ENCODE measurements around the gene IFITM5.

IFITM5 gene

DNA sequence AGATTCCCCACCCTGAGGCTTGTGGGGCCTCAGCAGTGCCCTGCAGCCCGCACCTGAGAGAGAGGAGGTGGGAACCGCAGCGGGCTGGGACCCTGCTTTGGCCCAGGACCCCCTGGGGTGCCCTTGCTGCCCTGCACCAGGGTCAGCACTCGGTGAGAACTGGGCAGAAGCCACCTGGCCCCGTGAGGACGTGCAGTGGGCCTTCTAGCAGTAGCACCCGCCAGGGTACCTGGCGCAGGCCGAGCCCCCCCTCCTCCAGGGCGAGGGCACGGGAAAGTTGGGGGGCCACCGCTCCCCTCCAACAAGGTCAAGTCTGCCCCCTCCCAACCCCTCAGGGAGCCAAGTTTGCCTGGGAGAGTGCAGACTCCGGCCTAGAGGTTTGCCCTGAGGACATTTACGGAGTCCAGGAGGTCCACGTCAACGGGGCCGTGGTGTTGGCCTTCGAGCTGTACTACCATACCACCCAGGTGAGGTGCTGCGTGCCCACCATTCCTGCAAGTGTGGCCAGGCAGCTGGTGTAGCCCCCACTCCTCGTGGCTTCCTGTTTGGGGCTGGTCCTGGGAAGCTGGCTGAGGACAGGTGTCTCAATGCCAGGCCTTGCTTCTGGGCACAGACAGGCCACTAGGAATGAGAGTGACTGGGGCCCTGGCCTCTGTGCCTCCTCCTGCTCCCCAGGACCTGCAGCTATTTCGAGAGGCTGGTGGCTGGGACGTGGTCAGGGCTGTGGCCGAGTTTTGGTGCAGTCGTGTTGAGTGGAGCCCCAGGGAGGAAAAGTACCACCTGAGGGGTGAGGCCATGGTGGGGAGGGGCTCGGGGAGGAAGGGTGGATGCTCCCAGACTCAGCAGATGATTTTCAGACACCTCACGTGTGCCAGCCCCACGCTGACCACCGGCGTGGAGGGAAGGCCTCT lies 6.9 kb downstream of the IFITM5 start:
- H3K4me3 ChIP-seq (ENCODE audit: low read depth, low read length): no peak overlapping the region
- TF ChIP-seq, protein P1, sequence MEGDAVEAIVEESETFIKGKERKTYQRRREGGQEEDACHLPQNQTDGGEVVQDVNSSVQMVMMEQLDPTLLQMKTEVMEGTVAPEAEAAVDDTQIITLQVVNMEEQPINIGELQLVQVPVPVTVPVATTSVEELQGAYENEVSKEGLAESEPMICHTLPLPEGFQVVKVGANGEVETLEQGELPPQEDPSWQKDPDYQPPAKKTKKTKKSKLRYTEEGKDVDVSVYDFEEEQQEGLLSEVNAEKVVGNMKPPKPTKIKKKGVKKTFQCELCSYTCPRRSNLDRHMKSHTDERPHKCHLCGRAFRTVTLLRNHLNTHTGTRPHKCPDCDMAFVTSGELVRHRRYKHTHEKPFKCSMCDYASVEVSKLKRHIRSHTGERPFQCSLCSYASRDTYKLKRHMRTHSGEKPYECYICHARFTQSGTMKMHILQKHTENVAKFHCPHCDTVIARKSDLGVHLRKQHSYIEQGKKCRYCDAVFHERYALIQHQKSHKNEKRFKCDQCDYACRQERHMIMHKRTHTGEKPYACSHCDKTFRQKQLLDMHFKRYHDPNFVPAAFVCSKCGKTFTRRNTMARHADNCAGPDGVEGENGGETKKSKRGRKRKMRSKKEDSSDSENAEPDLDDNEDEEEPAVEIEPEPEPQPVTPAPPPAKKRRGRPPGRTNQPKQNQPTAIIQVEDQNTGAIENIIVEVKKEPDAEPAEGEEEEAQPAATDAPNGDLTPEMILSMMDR (conservative IDR thresholded peaks at IDR 0.05; ENCODE audit: low read depth, low read length): no peak
- DNase-seq (ENCODE audit: low read depth): no peak

DNA sequence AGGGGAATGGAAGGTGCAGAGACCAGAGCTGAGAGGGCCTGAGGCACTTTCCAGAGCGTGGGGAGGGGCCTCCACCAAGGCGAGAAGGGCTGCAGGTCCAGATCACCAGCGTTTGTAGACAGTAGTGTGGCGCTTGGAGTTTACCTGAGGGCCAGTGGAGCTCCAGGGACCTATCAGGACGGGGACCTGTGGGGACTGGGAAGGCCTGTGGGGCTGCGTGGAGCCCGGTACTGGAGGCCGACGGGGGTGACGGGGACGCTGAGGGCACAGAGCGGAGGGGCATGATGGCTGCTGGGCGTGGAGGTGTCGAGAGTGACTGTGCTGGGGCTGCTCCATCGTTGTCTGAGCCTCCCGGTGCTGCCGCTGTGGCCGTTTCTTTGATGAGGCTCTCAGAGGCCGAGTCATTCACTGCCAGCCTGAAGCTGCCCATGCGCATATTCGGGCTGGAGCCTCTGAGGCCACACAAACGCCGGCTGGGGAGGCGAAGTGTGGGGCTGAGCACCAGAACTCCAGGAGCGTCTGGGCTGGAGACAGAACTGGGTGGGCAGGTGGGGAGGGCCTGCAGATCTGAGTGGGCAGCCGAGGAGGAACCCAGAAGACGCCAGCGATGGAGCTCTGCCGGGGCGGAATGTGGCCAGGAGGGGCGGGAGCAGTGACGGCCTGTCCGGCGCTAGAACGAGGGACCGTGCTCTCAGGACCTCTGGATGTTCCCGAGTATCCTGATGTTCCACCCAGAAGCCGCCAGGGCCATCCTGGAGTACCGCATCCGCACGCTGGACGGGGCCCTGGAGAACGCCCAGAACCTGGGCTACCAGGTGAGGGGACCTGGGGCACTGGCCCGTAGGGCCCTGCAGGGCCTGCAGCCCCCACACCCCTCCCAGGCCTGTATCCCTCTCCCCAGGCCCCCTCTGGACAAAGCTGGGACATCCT lies 7.8 kb downstream of the IFITM5 start:
- no peak overlapping the region for H3K4me3 ChIP-seq (ENCODE audit: low read depth, low read length)
- TF ChIP-seq, protein P1 (conservative IDR thresholded peaks at IDR 0.05; ENCODE audit: low read depth, low read length): no peak
- no peak for DNase-seq (ENCODE audit: low read depth)

- TF ChIP-seq, protein P1 (conservative IDR thresholded peaks at IDR 0.05; ENCODE audit: low read depth, low read length): no peak
- DNase-seq (ENCODE audit: low read depth): no peak
- H3K4me3 ChIP-seq (ENCODE audit: low read depth, low read length): no peak overlapping the region
Observed at GRCh38 chr11:290621-291231, 8.6 kb downstream of the IFITM5 start.

- TF ChIP-seq, protein P1 (conservative IDR thresholded peaks at IDR 0.05; ENCODE audit: low read depth, low read length): no peak
- no peak for DNase-seq (ENCODE audit: low read depth)
- H3K4me3 ChIP-seq (ENCODE audit: low read depth, low read length): no peak overlapping the region
Observed at GRCh38 chr11:289712-290620, 9.4 kb downstream of the IFITM5 start.

- H3K4me3 ChIP-seq (ENCODE audit: low read depth, low read length): peak overlapping the region; percentile 14
- DNase-seq (ENCODE audit: low read depth): no peak
- TF ChIP-seq, protein P1 (conservative IDR thresholded peaks at IDR 0.05; ENCODE audit: low read depth, low read length): no peak
Observed at GRCh38 chr11:289398-289711, 10.0 kb downstream of the IFITM5 start.
